Dermis microvascular lymphatic vessel endothelial cell (primary cell): Measurements from ENCODE around the gene HOTAIR. TPM values are rescaled to one million over a fixed set of nuclear protein-coding genes. Genes with fewer than 3 reads are reported as not detected.

Experiments used
- DNase-seq, 2 donors: peaks; one replicate each; pipeline versions ENCODE4 v3.0.0 to v3.0.0-alpha.2; 2010; ENCODE audit warnings: low read depth in 2 of 2
- total RNA-seq: library from RNA; depleted of rRNA; stranded (reverse); fragments of >200 nt; gene quantifications from 2 replicates; pipeline ENCODE4 v1.2.1, GENCODE V29; 2014

Gene HOTAIR
- total RNA-seq, 1 donor from 2014 or later: not detected

DNA sequence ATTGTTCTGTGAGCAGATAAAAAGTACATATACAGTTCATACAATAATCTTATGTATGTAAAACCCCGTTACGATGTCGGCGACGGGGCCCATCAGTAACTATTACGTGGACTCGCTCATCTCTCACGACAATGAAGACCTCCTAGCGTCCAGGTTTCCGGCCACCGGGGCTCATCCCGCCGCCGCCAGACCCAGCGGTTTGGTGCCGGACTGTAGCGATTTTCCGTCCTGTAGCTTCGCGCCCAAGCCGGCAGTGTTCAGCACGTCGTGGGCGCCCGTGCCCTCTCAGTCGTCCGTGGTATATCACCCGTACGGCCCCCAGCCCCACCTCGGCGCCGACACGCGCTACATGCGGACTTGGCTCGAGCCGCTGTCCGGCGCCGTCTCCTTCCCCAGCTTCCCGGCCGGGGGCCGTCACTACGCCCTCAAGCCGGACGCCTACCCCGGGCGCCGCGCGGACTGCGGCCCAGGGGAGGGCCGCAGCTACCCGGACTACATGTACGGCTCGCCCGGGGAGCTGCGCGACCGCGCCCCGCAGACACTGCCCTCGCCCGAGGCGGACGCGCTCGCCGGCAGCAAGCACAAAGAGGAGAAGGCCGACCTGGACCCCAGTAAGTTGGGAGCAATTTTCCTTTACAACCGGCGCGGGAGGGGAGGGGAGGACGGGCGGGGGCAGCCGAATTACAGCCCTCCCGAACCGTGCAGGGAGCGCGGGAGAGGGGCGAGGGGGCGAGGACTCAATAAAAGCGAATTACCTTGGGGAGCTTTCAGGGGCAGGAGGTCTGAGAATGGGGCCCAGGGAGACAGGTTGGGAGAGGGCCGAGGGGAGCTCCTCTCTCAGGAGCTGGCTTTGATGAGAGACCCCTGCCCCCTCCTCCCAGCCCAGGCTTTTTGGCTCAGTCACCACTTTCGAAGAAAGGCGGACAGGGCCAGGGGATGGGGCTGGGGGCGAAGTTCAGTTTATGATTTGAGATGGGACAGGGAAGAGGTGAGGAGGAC lies 25.7 kb upstream of the HOTAIR start, which contains the start of gene HOXC9:
Gene HOXC9, plus strand, starts transcription at position 46 of the 999 bp plus-strand sequence. Its CDS starts 28 bp downstream, at position 74.
- no peak for DNase-seq

DNA sequence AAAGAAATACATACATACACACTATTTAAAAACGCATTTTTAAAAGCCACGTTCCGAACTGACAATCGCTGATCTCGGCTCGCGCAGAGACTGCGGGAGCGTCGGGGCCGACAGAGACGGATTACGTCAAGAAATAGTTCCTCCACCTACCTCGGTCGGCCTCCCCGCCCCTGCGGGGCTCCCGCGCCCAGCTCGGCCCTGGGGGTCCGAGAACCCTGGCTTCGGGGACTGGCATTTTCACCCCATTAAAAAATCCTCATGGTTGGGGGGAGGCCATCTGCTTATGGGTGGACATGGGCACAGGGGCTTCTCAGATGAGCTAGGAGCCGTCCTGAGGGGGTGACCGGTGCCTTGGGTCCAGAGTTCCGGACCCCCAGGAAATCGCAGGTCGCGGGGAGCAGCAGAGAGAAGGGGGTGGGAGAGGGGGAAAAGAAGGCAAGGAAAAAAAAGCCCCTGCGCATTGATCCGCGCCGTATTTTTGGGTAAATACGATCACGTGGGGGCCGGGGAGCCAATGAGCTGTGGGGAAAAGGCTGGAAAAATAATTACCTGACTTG lies 24.9 kb upstream of the HOTAIR start:
- DNase-seq: peak in 1 of 2 donors; percentile 23

DNA sequence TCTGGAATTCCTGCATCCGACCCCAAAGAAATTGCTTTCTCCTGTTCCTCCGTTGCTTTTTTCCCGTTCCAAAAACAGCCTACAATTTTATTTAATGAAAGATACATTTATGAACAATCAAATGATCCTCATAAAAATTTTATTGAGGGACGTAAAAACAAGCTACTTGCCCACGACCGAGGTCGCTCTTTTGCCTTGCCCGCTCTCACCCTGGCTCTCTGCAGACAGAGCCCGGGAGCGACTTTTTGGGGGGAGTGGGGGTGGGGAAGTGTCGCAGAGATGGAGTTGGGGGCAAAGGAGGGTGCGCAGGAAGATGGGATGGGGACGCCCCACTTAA lies 24.1 kb upstream of the HOTAIR start:
- no peak for DNase-seq

DNA sequence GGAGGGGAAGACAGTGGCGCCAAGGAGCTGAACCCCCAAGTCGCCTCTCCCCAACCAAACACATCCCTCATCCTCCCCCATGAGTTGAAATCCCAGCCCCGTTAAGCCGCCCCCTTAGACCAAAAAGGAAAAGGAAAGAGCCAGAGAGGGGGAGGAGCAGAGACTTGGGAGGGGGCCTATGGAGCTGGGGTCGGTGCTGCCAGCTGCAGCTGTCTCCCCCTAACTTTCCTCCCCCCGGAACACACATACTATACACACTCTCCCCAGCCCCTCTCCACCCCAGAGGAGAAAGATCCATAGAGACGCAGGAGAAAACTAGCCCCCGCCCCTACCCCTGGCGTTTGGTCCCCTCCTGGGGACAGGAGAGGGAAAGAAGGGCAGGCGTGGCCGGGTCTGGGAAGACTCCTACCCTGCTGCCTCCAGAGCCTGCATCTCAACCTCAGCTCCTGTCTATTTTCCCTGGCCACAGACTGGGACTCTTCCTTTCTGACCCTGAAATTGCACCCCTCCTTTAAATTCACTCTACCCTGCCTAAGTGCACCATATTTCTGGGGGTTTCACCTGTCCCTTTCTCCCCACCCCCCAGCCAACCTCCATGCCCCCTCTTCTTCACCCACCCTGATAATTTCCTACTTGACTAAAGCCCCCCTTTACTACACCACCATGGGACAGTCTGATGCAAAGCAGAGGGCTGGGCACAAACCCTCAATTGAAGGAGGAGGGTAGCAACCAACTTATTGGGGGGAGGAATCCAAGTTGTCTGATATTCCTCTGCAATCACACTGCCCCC lies 23.6 kb upstream of the HOTAIR start:
- DNase-seq: no peak

DNA sequence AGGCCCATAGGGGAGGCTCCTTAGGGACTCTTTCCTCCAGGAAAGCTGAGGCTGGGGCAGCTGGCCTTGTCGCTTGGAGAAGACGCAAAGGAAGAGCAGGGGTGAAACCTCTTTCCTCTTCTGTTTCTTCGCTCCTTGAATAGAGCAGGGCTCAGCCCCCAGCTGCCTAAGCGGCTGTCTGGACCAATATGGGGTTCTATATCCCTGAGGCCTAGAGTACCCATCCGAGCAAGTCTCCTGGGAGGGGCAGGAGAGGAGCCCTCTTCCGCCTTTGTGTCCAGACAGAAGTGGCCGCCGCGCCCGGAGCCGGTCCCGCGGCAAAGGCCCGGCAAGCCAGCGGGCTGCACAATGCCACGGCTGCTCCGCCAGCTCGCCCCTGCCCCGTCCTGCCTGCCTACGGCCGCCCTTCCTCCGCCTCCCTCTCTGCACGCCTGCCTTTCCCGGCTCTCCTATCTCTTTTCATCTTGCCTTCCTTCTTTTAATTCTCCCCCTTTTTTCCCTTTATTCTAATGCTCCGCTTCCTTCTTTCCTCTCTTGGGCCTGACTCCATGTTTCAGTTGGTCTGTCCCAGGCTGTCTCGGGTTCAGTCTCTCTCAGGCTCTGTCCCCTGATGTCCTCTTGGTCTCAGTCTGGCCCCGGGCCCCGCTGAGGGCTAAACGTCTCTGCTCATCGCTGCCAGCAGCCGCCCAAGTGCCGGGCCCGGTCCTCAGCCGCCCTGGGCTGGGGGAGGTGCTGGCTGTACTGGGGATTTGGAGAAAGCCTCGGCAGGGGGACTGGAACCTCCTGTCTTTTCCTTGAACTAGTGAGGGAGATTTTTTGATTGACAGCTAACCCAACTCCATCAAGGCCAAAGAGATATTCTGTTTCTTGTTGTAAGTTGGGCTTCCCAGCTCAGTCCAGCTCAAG lies 22.7 kb upstream of the HOTAIR start:
- no peak for DNase-seq

DNA sequence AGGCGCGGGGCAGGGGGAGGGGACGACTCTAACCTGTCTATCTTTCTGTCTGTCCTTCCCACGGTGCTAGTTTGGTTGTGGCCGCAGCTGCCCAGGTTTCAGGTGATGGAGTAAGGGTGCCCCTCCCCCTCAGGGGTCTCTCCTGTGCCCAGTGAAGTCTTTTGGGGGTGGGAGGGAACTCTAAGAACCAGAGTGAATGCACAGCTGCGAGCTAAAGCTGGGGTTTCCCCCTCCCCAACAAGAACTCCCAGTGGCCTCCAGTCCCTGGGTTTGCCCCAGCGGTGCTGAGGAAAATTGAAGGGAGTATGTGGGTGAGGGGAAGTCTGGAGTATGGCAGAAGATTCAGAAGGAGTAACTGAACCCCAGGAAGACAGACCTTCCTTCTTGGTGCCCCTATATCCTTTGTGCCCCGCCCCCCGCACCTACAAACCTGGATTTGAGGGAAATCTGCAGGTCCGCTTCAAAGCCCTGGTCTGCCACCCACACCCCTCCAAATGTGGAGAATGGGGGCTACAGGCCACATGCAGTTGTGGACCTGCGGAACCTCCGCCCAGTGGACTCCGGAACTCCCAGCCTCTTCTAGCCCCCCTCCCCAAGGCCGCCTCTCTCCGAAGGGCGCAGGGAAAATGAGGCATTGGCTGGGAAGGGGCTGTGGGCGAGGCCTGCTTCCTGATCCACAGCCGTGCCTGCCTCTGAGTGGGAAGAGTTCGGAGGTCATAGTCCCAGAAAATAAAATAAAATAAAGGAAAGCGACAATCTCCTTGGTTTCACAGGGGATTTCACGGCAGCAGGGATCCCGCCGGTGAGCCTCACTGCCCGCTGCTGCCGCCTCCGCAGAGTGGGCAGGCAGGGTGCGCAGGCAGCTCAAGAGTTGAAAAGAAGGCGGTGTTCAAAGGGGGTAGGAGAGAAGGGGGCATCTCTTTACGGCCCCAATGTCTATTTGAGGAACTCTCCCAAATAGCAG lies 21.8 kb upstream of the HOTAIR start:
- no peak for DNase-seq

DNA sequence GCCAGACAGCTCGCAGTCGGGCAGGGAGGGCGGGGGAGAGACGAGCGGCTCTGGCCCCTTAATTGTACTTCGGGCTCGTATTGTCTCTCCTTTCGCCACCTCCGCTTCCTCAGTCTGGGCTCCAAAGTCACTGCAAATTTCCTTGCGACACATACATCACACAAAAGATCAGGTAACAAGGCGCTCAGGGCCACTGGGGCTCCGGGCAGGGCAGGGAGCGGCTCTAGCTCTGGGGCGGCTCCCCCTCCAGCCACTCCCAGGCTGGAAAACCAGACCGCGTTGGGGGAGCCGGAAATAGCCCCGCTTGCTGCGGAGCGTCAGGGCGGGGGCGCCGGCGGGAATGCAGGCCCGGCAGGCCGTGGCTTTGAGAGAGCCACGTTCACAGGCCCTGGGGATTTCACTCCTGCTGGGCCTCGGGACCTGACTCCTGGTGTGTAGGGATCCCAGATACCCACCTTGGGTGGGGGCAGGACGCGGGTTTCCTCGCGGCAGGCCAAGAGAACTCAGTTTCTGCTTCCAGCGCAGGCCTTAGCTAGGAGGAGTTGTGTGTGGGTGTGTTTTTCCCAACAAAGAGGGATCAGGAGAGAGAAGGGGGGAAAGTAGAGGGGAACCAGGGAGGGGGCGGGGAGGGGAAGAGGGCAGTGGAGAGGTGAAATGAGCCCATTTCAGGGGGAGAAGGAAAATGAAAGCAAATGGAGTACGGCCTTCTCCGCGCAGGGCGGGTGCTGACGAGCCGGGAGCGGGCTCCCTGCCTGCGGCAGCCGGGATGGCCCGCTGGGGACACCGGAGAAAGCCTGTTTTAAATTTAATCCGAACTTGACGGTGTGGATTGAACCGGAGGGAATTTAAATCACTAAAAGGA lies 20.9 kb upstream of the HOTAIR start:
- no peak for DNase-seq

DNA sequence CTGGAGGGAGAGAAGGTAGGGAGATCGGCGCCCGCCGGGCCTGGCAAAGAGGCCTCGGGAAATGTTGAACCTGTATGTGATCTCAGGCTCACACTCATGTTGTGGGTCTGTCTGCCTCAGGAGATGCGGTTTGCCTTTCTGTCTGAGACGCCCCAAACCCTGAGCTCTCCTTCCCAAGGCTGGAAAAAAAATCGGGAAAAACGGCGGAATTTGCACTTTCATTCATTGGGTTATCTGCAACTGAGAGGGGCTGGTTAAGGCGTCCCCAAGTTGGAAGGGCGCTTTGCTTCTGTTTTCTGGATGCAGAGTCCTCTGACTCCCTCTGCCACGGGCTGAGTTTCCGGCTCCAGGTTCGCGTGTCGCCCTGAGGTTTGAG lies 20.2 kb upstream of the HOTAIR start:
- no peak for DNase-seq

DNA sequence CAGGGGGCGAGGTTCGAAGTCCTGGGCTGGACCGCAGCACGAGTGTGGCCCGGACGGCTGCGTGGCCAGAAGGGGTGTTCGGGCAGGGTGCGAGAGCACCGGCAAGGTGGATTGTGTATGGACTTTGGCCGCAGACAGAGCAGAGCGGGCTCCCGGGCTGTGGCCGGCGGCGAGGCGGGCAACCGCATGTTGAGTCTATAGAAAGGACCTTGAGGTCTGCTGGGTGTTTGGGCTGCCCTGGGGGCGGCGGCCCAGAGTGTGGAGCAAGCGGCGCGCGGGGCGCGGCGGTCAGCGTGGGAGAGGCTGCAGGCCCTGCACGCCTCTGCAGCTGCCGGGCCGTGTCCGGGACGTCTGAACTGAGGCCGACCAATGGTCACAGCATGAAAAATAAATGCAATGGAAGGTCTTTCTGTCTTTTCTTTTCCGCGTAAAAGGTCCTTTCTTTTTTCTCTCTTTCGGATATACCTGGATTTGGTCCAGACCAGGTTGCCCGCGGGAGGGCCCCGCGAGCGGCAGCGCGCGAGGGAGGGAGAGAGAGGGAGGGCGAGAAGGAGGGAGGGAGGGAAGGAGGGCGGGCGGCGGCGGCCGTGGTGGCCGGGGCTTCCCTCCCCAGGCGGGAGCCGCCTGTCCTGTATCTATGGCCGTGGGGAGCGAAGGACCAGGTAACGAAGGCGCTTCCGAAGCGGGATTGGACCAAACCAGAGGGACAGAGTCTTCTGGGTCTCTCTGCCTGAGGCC lies 19.7 kb upstream of the HOTAIR start:
- no peak for DNase-seq

DNA sequence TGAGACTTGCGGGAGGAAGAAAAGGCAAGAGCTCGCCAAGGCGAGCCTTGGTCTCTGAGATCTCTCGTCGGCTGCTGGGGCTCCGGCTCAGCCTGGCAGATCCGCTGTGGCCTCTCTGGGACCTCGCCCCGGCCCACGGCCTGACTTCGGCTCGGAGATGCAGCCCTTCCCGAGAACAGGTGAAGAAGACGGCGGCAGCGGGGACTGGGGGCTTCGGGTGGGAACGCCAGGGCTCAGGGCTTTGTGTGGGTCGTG lies 19.2 kb upstream of the HOTAIR start:
- no peak for DNase-seq

DNA sequence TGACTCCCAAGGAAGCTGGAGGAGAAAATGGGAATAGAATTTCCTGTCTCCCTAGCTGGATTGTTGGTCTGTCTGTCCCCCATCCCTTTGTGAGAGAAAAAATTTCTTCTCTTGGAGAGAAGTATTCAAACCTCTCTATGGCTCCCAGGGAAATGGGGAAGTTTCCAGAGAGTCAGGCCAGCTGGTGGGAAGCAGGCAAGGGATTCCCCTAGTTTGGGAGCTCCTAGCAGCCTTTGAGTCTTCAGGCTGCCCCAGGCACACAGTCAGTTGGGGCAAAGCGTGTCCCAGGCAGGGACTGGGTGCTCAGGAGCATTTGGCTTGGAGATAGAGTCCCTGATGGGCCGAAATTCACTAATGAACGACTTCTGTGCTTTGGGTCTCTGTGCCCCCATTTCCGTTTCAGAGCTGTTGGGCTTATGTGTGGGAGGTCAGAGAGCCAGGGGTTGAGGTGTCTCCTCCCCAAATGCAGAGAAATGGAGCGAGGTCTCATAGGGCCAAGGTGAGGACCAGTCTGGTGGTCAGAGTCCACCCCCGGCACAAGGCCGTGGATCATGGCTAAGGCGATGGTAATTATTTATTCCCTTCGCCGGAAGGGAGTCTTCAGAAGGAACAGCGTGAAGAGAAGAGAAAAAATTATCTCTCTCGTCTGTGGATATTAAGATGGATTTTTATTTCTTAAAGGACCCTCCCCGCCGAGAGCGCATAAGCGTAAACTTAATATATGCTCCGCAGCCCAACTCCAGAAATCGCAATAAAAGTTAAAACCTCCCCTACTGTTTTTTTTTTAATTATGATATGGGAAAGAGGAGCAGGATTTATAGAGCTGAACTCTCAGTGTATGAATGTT lies 18.6 kb upstream of the HOTAIR start:
- no peak for DNase-seq

DNA sequence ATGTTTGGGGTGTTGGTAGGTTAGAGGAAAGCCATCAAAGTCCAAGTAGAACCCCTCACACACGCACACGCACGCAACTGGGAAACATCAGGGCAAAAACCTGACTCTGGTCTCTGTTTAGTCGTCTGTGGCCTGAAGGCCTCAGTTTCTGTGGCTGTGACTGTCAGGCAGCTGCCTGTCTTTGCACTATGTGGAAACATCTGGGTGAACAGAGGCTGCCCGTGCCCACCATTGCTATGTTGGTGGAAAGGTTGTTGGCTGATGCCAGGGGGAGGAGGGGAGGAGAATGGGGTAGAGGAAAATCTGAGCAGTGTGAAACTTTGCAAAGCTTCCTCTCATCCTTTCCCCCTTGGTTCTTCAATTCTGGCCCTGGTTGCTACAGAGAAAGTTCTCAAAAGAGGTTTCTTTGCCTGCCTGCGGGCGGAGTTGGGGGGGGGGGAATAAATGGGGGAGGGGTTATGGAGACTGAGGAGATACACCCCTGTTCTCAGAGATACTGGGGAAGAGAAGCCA lies 17.7 kb upstream of the HOTAIR start:
- DNase-seq: no peak

DNA sequence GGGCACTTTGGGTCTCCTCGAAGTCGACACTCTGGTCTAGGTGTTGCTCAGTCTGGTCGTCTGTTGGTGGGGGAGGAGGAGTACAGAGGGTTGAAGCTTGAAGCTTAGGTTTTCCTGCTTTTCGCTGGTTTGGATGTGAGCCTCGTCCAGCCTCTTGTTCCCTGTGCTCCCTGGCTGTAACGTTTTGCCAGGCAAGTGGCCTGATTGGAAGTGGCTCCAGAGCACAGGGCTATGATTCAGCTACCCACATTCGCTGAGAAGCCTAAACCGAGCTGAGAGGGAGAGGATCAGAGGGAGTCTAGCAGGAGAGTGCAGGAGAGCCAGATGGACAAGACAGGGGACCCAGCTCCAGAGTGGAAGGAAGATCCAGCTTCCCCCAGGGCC lies 16.3 kb upstream of the HOTAIR start:
- DNase-seq: no peak

DNA sequence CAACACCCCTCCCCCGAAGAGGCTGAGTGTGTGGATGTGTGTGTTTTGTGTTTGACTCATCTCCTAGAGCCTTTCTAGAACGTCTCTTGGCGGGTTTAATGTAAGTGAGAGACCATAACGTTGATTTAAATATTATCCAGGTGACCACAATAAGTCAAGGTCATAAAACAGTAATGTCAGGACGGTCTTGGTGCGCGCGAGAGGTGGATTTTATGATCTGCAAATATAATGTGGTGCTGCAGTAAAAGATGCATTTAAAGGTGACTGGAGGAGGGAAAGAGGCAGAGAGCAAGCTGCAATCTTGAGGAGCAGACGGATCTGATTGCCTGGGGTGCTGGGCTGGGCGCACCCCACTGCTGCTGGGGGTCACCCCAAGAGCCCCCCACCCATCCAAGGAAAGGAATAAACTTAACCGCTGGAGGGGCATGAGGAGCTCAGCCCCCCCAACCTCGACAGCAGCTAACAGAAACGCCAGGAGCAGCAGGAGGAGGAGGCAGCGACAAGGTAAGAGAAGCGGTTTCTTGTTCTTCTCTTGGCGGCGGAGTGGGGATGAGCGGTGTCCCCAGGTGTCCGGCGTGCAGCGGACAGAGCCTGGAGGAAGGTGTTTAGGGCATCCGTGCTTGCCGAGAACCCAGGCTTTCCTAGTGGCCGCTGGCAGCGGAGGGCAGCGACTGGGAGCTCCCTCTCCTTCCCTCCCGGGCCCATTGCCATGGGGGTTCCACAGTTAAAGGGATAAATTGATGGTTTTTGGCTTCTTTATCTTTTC lies 15.7 kb upstream of the HOTAIR start:
- no peak for DNase-seq

DNA sequence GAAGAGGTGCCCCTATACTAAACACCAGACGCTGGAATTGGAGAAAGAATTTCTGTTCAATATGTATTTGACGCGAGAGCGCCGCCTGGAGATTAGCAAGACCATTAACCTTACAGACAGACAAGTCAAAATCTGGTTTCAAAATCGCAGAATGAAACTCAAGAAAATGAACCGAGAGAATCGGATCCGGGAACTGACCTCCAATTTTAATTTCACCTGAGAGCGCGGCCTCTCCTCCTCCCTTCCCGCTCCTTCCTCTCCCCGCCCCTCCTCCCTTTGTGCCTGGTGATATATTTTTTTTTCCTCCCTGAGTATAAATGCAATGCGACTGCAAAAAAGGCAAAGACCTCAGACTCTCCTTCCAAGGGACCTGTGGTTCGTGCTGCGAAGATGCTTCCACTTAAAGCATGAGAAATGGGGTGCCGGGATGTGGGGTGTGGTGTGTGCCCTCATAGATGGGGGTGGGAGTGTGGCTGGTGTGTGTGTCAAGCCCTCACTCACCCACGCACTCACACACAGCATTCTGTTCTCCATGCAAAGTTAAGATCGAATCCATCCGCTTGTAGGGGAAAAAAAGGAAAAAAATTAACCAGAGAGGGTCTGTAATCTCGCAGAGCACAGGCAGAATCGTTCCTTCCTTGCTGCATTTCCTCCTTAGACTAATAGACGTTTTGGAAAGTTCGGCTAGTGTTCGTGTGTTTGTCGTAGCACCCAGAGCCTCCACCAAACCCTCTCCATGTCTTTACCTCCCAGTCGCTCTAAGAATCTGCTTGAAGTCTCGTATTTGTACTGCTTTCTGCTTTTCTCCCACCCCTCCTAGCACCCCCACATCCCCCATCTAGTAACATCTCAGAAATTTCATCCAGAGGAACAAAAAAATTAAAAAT lies 14.7 kb upstream of the HOTAIR start:
- peak in 1 of 2 donors; percentile 30 for DNase-seq
